ENCODE data around the gene SPATA2L. TPM values are rescaled to one million over a fixed set of nuclear protein-coding genes. Genes with fewer than 3 reads are reported as not detected.

The SPATA2L gene
- total and polyA plus RNA-seq, 2 of the 13 experiments (the other 11 are each of a cell fraction or from before 2014, with no cell fraction given), result 9.1 to 20.7 TPM

DNA sequence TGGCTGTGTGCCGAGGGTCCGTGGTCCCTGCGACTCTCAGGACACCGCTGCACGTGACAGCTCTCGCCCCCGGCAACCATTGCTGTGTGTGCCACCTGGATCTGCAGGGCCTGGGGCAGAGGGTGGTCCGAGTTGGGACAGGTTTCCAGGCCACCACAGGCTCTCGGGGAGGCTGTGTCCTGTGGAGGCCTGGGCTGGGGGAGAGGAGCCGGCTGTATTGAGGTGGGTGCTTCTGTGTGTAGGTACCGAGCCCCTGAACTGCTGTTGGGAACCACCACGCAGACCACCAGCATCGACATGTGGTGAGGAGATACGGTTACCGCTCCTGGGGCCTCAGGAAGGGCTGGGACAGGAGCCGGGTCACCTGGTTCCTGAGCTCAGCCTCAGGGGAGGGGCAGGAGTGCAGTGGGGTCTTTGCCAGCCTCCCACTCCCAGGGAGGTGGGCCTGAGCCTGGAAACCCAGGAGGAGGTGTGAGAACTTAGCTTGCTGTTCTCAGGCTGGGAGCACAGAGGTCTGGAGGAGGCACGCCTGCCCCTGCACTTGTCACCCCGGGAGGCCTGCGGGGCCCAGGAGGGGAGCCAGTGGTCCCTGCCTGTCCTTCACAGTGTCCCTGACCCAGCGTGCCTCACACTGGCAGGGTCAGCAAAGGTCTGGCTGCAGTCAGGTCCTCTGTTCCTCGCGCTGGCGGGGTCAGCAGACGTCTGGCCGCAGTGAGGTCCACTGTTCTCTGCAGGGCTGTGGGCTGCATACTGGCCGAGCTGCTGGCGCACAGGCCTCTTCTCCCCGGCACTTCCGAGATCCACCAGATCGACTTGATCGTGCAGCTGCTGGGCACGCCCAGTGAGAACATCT, 7.3 kb downstream of the SPATA2L start (continued):
- TF ChIP-seq CBFB (CRISPR knock-in tag; IDR thresholded peaks at IDR 0.05), result no peak
- TF ChIP-seq ETV6 (CRISPR knock-in tag; conservative IDR thresholded peaks at IDR 0.05), result no peak
- peak; percentile 4; the same call in 1 of the 2 replicates for TF ChIP-seq ZNF230 (CRISPR knock-in tag; IDR thresholded peaks at IDR 0.05)
- no peak for TF ChIP-seq ZNF790 (CRISPR knock-in tag; IDR thresholded peaks at IDR 0.05; ENCODE audit: borderline replicate concordance)
- TF ChIP-seq ZFAT (CRISPR knock-in tag; conservative IDR thresholded peaks at IDR 0.05), result no peak
- TF ChIP-seq ZSCAN30 (CRISPR knock-in tag; IDR thresholded peaks at IDR 0.05), result no peak
- TF ChIP-seq CEBPB (IDR thresholded peaks at IDR 0.05; ENCODE audit: borderline replicate concordance, low read depth, low read length), result no peak
- no peak for TF ChIP-seq RARG (CRISPR knock-in tag; IDR thresholded peaks at IDR 0.05; ENCODE audit: low read depth)
- TF ChIP-seq ZNF678 (CRISPR knock-in tag; IDR thresholded peaks at IDR 0.05), result no peak
- TF ChIP-seq FIP1L1 (IDR thresholded peaks at IDR 0.05; ENCODE audit: borderline replicate concordance, insufficient read depth, low read depth, low read length), result no peak
- TF ChIP-seq GABPB1 (CRISPR knock-in tag; IDR thresholded peaks at IDR 0.05), result no peak; the same call in 1 of the 2 replicates
- no peak for TF ChIP-seq HOXA5 (CRISPR knock-in tag; IDR thresholded peaks at IDR 0.05)
- TF ChIP-seq ZNF577 (CRISPR knock-in tag; IDR thresholded peaks at IDR 0.05; ENCODE audit: borderline replicate concordance, low read depth), result no peak
- TF ChIP-seq, protein P1, sequence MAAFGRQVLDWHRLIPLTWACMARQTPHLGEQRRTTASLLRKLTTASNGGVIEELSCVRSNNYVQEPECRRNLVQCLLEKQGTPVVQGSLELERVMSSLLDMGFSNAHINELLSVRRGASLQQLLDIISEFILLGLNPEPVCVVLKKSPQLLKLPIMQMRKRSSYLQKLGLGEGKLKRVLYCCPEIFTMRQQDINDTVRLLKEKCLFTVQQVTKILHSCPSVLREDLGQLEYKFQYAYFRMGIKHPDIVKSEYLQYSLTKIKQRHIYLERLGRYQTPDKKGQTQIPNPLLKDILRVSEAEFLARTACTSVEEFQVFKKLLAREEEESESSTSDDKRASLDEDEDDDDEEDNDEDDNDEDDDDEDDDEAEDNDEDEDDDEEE (CRISPR knock-in tag; IDR thresholded peaks at IDR 0.05), result no peak
- no peak for TF ChIP-seq ONECUT2 (CRISPR knock-in tag; IDR thresholded peaks at IDR 0.05)
- TF ChIP-seq HOXA7 (CRISPR knock-in tag; IDR thresholded peaks at IDR 0.05), result no peak
- TF ChIP-seq BHLHE40 (IDR thresholded peaks at IDR 0.05; ENCODE audit: low read length), result peak; percentile 40; the same call in 1 of the 2 replicates
- TF ChIP-seq, protein P2, sequence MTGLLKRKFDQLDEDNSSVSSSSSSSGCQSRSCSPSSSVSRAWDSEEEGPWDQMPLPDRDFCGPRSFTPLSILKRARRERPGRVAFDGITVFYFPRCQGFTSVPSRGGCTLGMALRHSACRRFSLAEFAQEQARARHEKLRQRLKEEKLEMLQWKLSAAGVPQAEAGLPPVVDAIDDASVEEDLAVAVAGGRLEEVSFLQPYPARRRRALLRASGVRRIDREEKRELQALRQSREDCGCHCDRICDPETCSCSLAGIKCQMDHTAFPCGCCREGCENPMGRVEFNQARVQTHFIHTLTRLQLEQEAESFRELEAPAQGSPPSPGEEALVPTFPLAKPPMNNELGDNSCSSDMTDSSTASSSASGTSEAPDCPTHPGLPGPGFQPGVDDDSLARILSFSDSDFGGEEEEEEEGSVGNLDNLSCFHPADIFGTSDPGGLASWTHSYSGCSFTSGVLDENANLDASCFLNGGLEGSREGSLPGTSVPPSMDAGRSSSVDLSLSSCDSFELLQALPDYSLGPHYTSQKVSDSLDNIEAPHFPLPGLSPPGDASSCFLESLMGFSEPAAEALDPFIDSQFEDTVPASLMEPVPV (CRISPR knock-in tag; IDR thresholded peaks at IDR 0.05), result no peak
- TF ChIP-seq, protein P3, sequence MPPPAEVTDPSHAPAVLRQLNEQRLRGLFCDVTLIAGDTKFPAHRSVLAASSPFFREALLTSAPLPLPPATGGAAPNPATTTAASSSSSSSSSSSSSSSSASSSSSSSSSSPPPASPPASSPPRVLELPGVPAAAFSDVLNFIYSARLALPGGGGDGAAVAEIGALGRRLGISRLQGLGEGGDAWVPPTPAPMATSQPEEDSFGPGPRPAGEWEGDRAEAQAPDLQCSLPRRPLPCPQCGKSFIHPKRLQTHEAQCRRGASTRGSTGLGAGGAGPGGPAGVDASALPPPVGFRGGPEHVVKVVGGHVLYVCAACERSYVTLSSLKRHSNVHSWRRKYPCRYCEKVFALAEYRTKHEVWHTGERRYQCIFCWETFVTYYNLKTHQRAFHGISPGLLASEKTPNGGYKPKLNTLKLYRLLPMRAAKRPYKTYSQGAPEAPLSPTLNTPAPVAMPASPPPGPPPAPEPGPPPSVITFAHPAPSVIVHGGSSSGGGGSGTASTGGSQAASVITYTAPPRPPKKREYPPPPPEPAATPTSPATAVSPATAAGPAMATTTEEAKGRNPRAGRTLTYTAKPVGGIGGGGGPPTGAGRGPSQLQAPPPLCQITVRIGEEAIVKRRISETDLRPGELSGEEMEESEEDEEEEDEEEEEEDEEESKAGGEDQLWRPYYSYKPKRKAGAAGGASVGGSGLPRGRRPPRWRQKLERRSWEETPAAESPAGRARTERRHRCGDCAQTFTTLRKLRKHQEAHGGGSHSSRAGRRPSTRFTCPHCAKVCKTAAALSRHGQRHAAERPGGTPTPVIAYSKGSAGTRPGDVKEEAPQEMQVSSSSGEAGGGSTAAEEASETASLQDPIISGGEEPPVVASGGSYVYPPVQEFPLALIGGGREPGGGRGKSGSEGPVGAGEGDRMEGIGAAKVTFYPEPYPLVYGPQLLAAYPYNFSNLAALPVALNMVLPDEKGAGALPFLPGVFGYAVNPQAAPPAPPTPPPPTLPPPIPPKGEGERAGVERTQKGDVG (CRISPR knock-in tag; IDR thresholded peaks at IDR 0.05; ENCODE audit: borderline replicate concordance), result peak; percentile 92; the same call in 1 of the 2 replicates
- no peak for TF ChIP-seq EZH2 (conservative IDR thresholded peaks at IDR 0.05; ENCODE audit: low read depth, low read length)
- no peak for TF ChIP-seq ZNF737 (CRISPR knock-in tag; IDR thresholded peaks at IDR 0.05; ENCODE audit: borderline replicate concordance)
- no peak for TF ChIP-seq ATF7 (IDR thresholded peaks at IDR 0.05)
- TF ChIP-seq ATF7 (CRISPR knock-in tag; IDR thresholded peaks at IDR 0.05), result no peak
- no peak for TF ChIP-seq ZNF484 (CRISPR knock-in tag; IDR thresholded peaks at IDR 0.05; ENCODE audit: borderline replicate concordance, low read depth)
- peak; percentile 82 for TF ChIP-seq ZBTB7B (CRISPR knock-in tag; IDR thresholded peaks at IDR 0.05)
- 0 out of 2 replicates have a peak, but pooled peaks have one; percentile 38 for TF ChIP-seq MXD4 (CRISPR knock-in tag; IDR thresholded peaks at IDR 0.05)
